ENCODE measurements around the gene MSRB3.

The MSRB3 gene

DNA sequence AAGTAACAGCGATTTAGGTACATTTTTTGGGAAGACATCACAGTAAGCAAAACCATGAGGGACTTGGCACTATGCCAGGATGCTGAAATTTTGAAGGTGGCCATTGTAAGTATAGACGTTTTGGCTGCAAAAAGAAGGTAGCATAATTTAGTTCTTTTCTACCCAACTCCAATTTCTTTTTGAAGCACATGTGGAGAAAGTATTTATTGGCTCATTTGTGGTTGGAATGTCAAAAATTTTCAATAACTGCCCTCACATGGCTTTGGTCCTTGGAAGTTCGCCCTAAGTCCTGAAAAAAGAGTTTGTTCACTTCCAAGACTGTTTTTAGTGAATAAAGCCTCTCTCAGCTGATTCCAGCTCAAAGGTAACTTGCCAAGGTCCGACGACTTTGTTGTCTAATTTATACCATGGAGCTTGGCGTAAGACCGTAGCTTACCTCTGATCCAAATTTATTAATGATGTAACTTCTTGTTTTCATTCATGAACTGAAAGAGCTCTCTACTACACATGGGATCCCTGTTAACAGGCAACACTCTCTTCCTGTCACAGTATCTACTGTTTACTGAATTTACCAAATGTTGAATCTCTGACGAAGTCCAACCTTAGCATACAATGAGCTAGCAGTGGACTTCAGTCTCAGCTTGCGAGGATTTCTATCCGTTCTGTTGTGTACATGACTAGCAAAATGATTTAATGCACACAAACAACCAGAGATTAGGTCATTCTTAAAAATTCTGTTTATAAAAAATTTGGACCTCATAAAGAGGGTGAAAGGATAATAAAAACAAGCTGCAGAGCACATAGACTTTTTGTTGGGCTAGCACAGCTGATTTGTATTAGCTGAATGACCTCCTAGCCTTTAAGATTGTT is 49.0 kb downstream of the MSRB3 start:
- DNase-seq = no peak
- no peaks in the 10 kb centered on the region for H3K9me3 Mint-ChIP-seq
- H3K27ac Mint-ChIP-seq = no peak overlapping the region
- no peak overlapping the region for H3K4me3 Mint-ChIP-seq
- H3K27me3 Mint-ChIP-seq = peaks cover 5% of the 10 kb centered on the region
- H3K4me1 Mint-ChIP-seq = no peaks in the 10 kb centered on the region
- H3K36me3 Mint-ChIP-seq (ENCODE audit: low read depth) = no peaks in the 10 kb centered on the region
- ATAC-seq = no peak

GRCh38 chr12:65329721-65330120 is 51.2 kb downstream of the MSRB3 start:
- Mint-ChIP-seq H3K27ac (no peak overlapping the region), H3K4me3 (no peak overlapping the region), H3K27me3 (peaks cover 7% of the 10 kb centered on the region), H3K4me1 (no peaks in the 10 kb centered on the region), H3K9me3 (no peaks in the 10 kb centered on the region), H3K36me3 (ENCODE audit: low read depth) (no peaks in the 10 kb centered on the region)
- ATAC-seq (no peak), DNase-seq (no peak)

- H3K36me3 Mint-ChIP-seq (ENCODE audit: low read depth) = no peaks in the 10 kb centered on the region
- no peak overlapping the region for H3K27ac Mint-ChIP-seq
- peaks cover 7% of the 10 kb centered on the region for H3K27me3 Mint-ChIP-seq
- H3K9me3 Mint-ChIP-seq = no peaks in the 10 kb centered on the region
- ATAC-seq = no peak
- H3K4me3 Mint-ChIP-seq = no peak overlapping the region
- no peaks in the 10 kb centered on the region for H3K4me1 Mint-ChIP-seq
- DNase-seq = no peak
Observed at GRCh38 chr12:65330331-65330730, 51.8 kb downstream of the MSRB3 start.

GRCh38 chr12:65331456-65331855 is 53.0 kb downstream of the MSRB3 start:
- no peak overlapping the region for H3K27ac Mint-ChIP-seq

DNA sequence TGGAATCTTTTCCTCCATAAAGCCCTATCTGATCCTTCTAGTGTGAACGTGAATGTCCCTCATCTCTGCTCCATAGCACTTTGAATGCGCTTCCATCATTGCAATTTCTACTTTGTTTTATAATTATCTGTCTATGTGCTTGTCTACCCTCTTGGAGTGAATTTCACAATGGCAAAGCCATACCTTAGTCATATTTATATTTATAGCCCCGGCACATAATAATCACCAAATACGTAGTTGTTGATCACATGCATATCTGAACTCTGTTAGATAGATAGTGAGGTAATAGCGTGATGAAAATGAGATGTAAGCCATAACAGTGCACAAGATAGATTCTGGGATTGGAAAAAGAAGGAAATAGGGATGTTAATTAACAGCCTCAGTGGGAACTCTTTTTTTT is 55.2 kb downstream of the MSRB3 start:
- H3K27ac Mint-ChIP-seq = no peak overlapping the region
- no peaks in the 10 kb centered on the region for H3K36me3 Mint-ChIP-seq (ENCODE audit: low read depth)
- H3K4me1 Mint-ChIP-seq = no peaks in the 10 kb centered on the region
- DNase-seq = no peak
- no peak overlapping the region for H3K4me3 Mint-ChIP-seq
- no peak for ATAC-seq
- peaks cover 10% of the 10 kb centered on the region for H3K27me3 Mint-ChIP-seq
- H3K9me3 Mint-ChIP-seq = no peaks in the 10 kb centered on the region

More at GRCh38 chr12:65331456-65331855, 53.0 kb downstream of the MSRB3 start:
- no peak for ATAC-seq
- Mint-ChIP-seq H3K9me3 (no peaks in the 10 kb centered on the region), H3K36me3 (ENCODE audit: low read depth) (no peaks in the 10 kb centered on the region), H3K27me3 (peaks cover 7% of the 10 kb centered on the region), H3K4me3 (no peak overlapping the region), H3K4me1 (no peaks in the 10 kb centered on the region)
- DNase-seq = no peak

- DNase-seq (no peak), ATAC-seq (no peak)
- H3K4me3 Mint-ChIP-seq = no peak overlapping the region
- H3K36me3 Mint-ChIP-seq (ENCODE audit: low read depth) = no peaks in the 10 kb centered on the region
- H3K27me3 Mint-ChIP-seq = peaks cover 10% of the 10 kb centered on the region
- H3K27ac Mint-ChIP-seq = no peak overlapping the region
- H3K4me1 Mint-ChIP-seq = no peaks in the 10 kb centered on the region
- no peaks in the 10 kb centered on the region for H3K9me3 Mint-ChIP-seq
Observed at GRCh38 chr12:65334521-65334920, 56.0 kb downstream of the MSRB3 start.

GRCh38 chr12:65335021-65335714 is 56.7 kb downstream of the MSRB3 start:
- ATAC-seq = no peak
- no peak overlapping the region for H3K4me3 Mint-ChIP-seq
- H3K9me3 Mint-ChIP-seq = no peaks in the 10 kb centered on the region
- no peaks in the 10 kb centered on the region for H3K36me3 Mint-ChIP-seq (ENCODE audit: low read depth)
- DNase-seq = no peak
- H3K27me3 Mint-ChIP-seq = peaks cover 4% of the 10 kb centered on the region
- no peaks in the 10 kb centered on the region for H3K4me1 Mint-ChIP-seq
- no peak overlapping the region for H3K27ac Mint-ChIP-seq

DNA sequence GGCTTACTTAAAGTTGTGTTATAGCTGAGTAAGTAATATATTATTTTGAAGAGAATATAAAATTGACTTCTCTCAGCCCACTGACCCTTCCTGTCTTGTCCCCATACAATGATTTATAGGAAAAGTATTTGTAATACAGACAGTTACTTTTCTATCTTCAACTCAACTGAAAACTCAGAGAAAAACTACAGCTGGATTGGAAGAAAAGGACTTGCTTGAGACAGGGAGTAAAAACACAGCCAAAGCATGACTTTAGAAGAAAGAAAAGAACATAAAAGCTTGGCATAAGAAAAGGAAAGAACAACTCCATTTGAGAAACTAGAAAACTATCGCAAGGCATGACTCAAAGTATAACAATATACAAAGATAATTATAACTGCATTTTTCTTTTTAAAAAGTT is 57.5 kb downstream of the MSRB3 start:
- DNase-seq = no peak
- Mint-ChIP-seq H3K9me3 (no peaks in the 10 kb centered on the region), H3K27me3 (peaks cover 4% of the 10 kb centered on the region), H3K36me3 (ENCODE audit: low read depth) (no peaks in the 10 kb centered on the region), H3K4me3 (no peak overlapping the region), H3K27ac (no peak overlapping the region), H3K4me1 (no peaks in the 10 kb centered on the region)
- ATAC-seq = no peak

DNA sequence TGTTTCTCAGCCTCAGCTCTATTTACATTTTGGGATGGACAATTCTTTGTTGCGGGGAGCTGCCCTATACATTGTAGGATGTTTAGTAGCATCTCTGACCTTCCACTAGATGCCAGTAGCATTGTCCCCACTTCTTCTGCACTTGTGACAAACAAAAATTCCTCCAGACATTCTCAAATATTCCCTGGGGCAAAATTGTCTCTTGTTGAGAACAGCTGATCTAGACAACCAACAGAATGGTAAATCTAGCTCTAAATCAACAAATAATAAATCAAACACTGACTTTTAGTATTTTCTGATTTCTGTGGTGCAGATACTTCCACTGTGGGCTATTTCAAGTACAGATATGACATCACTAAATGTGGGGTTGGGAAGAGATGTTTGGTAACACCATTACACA is 60.7 kb downstream of the MSRB3 start:
- Mint-ChIP-seq H3K36me3 (ENCODE audit: low read depth) (no peaks in the 10 kb centered on the region), H3K4me3 (no peak overlapping the region), H3K9me3 (no peaks in the 10 kb centered on the region)

GRCh38 chr12:65343230-65343629 is 64.7 kb downstream of the MSRB3 start:
- ATAC-seq (no peak), DNase-seq (no peak)
- peaks cover 4% of the 10 kb centered on the region for H3K27me3 Mint-ChIP-seq
- H3K36me3 Mint-ChIP-seq (ENCODE audit: low read depth) = no peaks in the 10 kb centered on the region
- no peaks in the 10 kb centered on the region for H3K4me1 Mint-ChIP-seq
- no peak overlapping the region for H3K27ac Mint-ChIP-seq
- no peak overlapping the region for H3K4me3 Mint-ChIP-seq
- H3K9me3 Mint-ChIP-seq = no peaks in the 10 kb centered on the region

More for the DNA sequence above, 60.7 kb downstream of the MSRB3 start:
- H3K27me3 Mint-ChIP-seq = peaks cover 7% of the 10 kb centered on the region
- no peak overlapping the region for H3K27ac Mint-ChIP-seq
- DNase-seq = no peak
- no peaks in the 10 kb centered on the region for H3K4me1 Mint-ChIP-seq
- ATAC-seq = no peak

DNA sequence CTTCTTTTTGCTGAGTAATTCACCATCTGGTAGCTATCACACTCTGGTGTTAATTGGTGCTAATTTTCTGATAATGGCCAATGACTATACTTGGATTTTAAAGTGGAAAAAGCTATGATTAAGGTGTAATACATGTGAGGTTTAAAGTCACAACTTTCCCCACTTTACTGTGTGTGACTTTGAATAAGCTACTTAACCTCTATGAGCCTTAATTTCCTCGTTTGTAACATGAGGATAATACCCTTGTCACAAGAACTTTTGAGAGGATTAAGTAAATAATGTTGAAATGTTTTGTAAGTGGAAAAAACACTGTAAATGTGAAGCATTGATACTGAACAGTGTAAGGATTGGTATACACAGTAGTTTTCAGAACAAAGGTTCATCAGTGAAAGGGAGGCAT is 65.3 kb downstream of the MSRB3 start:
- Mint-ChIP-seq H3K4me1 (no peaks in the 10 kb centered on the region), H3K27ac (no peak overlapping the region), H3K4me3 (no peak overlapping the region), H3K27me3 (peaks cover 3% of the 10 kb centered on the region), H3K36me3 (ENCODE audit: low read depth) (no peaks in the 10 kb centered on the region), H3K9me3 (no peaks in the 10 kb centered on the region)
- DNase-seq (no peak), ATAC-seq (no peak)

GRCh38 chr12:65355461-65355860 is 77.0 kb downstream of the MSRB3 start:
- H3K36me3 Mint-ChIP-seq (ENCODE audit: low read depth) = no peaks in the 10 kb centered on the region
- H3K9me3 Mint-ChIP-seq = no peaks in the 10 kb centered on the region
- H3K4me1 Mint-ChIP-seq = no peaks in the 10 kb centered on the region
- DNase-seq (no peak), ATAC-seq (no peak)
- H3K4me3 Mint-ChIP-seq = no peak overlapping the region
- H3K27ac Mint-ChIP-seq = no peak overlapping the region
- no peaks in the 10 kb centered on the region for H3K27me3 Mint-ChIP-seq

GRCh38 chr12:65362234-65363031 is 84.0 kb downstream of the MSRB3 start:
- Mint-ChIP-seq H3K4me3 (no peak overlapping the region), H3K4me1 (no peaks in the 10 kb centered on the region), H3K9me3 (no peaks in the 10 kb centered on the region), H3K27ac (no peak overlapping the region), H3K27me3 (no peaks in the 10 kb centered on the region), H3K36me3 (ENCODE audit: low read depth) (no peaks in the 10 kb centered on the region)
- DNase-seq (no peak), ATAC-seq (no peak)

DNA sequence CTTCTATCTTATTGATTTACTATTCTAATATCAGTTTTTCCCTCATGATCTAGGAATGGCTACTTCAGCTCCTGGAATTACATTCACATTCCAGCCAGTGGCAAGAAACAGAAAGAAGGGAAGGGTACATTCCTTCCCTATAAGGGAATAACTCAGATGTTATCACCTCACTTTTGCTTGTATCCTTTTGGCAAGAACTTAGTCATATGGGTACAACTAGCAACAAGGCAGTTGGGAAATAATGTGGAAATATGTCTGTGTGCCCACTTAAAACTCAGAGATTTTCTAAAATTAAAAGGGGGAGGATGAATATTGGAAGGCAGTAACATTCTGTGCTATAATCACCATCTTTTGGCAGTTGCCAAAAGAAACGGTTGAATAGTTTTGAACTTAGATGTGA is 85.6 kb downstream of the MSRB3 start:
- DNase-seq (no peak), ATAC-seq (no peak)
- no peaks in the 10 kb centered on the region for H3K36me3 Mint-ChIP-seq (ENCODE audit: low read depth)
- no peaks in the 10 kb centered on the region for H3K27me3 Mint-ChIP-seq
- H3K27ac Mint-ChIP-seq = no peak overlapping the region
- no peaks in the 10 kb centered on the region for H3K4me1 Mint-ChIP-seq
- H3K4me3 Mint-ChIP-seq = no peak overlapping the region
- H3K9me3 Mint-ChIP-seq = no peaks in the 10 kb centered on the region

GRCh38 chr12:65367396-65367795 is 88.9 kb downstream of the MSRB3 start:
- Mint-ChIP-seq H3K9me3 (no peaks in the 10 kb centered on the region), H3K4me1 (no peaks in the 10 kb centered on the region), H3K27ac (no peak overlapping the region), H3K4me3 (no peak overlapping the region), H3K27me3 (no peaks in the 10 kb centered on the region), H3K36me3 (ENCODE audit: low read depth) (no peaks in the 10 kb centered on the region)
- no peak for DNase-seq
- no peak for ATAC-seq
